ENCODE results near the gene SCAMP4. TPM values are rescaled to one million over a fixed set of nuclear protein-coding genes. Genes with fewer than 3 reads are reported as not detected.
"Not testable (repeated sequence)": the region's sequence is repeated elsewhere in the genome, so short reads cannot be mapped to it uniquely, and the experiment has no call there.

SCAMP4 gene
- polyA plus RNA-seq, 4 donors, result 49.6 to 94.5 (median 86.5) TPM

DNA sequence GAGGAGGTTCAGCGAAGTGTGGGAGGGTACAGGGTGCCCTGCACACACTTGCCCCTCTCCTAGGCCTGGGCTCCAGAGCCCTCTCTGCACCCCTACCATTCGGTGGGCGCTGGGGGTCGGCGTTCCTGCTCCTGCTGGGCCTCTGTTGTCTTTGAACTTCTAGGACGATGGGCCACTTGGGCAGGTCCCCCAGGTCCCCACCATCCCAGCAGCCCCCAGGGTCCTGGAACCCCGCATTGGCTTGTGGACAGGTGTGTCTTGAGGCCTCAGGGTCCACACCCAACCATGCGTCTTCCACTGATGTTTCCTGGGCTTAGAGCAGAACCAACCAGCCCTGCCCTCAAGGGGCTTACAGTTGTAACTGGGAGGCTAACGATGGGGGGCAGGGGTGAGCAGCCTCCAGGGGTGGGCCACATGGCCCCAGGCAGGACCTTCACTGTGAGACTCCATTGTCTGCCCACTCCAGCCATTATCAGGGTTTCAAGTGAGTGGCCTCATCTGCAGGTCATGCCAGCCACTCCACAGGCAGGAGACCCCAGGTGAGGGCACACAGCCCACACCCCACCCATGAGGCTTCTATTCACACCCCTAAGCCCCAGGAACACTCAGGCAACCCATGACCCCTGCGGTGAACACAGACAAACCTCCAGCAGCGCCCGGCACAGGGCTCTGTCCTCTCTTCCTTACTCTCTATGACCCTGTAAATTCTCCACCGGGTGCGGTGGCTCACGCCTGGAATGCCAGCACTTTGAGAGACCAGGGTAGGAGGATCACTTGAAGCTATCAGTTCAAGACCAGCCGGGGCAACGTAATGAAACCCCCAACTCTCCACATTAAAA lies 39.8 kb upstream of the SCAMP4 start:
- no peak for DNase-seq (ENCODE audit: low read depth in 4 of 4, low spot score in 2 of 4)

DNA sequence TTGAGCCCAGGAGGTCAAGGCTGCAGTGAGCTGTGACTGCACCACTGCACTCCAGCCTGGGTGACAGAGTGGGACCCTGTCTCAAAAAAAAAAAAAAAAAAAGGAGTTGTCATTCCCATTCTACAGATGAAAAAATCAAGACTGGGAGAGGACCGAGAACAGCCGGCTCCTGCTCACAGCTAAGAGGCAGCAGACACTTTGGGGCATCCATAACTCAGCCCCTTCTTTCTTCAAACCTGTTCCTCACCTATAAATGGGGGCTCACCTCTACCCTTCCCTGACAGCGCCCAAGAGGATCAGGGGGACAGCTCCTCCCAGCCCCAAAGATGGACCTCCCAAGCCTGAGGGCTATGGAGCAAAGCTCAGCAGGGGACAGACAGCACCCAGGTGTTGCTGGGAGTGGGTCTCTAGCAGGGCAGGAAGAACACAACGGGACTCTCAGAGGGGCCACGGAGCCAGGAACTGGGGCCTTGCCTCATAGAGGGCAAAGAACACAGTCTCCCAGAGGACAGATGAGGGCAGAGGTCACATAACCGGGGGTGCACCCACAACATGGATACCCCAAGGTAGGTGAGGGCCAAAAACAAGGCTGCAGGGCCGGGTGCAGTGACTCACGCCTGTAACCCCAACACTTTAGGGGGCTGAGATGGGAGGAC lies 38.4 kb upstream of the SCAMP4 start:
- no peak for DNase-seq (ENCODE audit: low read depth in 4 of 4, low spot score in 2 of 4)

DNA sequence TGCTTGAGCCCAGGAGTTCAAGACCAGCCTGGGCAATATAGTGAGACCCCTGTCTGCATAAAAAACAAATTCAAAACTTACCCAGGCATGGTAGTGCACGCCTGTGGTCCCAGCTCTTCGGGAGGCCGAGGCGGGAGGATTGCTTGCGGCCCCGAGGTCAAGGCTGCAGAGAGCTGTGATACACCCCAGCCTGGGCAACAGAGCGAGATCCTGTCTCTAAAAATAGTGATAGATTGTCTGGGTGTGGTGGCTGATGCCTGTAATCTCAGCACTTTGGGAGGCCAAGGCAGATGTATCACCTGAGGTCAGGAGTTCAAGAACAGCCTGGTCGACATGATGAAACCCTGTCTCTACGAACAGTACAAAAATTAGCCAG lies 37.9 kb upstream of the SCAMP4 start:
- no peak for DNase-seq (ENCODE audit: low read depth in 4 of 4, low spot score in 2 of 4)

DNA sequence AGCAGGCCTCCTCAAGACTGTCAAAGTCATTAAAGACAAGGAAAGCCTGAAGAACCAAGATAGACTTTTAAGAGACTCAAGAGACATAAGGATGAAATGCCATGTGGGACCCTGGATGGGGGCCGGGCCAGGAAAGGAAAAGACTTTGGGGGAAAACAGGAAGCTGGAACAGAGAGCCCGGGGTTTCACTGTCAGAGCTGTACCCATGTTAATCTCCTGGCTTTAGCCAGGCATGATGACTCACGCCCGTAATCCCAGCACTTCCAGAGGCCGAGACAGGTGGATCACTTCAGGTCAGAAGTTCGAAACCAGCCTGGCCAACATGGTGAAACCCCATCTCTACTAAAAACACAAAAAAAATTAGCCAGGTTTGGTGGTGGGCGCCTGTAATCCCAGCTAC lies 36.2 kb upstream of the SCAMP4 start:
- no peak for DNase-seq (ENCODE audit: low read depth in 4 of 4, low spot score in 2 of 4)

DNA sequence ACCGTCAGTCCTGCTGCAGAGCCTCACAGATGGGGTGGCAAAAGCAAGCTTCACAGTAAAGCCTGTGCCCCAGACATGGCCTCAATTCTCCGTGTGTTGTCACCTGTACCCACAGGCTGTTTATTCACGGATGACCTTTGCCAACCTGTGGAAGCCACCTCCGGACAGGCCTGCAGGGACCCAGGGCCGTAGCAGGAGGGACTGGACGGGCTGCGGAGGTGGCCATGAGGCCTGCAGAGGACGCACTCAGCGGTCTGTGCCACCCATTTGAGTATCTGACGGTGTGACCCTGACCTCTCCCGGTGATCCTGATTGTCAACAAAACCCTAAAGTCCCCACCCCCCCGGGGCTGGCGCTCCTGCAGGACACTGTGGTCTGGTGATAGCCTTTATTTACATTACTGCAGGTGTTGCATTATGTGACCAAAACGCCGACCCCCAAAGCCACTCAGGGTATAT lies 34.0 kb upstream of the SCAMP4 start:
- no peak for DNase-seq (ENCODE audit: low read depth in 4 of 4, low spot score in 2 of 4)

DNA sequence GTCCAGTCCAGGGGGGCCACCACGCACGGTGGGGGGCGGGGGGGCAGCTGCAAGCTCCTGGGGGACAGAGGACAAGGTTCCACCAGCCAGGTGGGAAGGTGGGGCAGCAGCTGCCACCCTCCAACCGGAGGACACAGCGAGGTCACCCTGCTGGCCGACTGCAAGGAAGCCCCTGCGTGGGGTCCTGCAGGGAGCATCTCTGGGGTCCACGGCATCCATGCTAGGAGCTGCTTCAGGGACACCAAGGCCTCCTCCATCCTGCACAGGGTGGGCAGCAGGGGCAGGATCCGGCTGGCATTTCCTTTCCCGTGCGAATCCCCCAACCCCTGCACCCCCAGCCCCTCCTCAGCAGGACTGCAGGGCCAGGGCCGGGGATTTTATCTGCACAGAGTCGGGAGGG lies 33.6 kb upstream of the SCAMP4 start:
- DNase-seq (ENCODE audit: low read depth in 4 of 4, low spot score in 2 of 4), result no peak

DNA sequence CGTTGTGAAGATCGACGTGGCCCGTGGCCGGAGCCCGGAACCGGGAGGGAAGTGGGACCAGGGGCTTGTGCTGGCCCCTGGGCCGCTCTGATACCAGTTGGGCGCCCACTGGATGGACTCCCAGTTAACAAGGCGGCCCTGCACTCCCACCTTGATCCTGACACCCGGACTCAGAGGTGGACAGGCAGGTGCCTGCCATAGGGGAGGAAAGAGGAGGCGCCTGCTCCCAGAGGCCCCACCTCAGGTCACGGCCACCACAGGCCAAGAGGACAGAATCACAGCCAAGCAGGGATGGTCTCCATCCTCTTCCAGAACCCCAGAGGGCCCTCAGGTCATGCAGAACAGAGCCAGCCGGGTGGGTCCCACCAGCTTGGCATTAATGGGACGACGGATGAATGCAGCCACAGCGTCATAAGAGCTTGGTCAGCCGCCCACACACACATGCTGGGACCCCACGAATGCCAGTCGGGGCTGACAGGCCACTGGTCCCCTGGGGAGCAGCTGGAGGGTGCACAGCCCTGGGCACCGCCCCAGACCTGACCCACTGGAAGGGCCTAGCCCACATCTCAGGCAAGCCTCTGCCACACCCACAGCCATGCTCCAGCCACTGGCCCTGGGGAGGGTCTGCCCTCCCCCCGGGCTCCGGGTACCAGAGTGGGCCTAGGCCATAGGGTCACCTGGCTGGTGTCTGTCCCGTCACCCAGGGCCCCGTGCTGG lies 32.2 kb upstream of the SCAMP4 start:
- DNase-seq (ENCODE audit: low read depth in 4 of 4, low spot score in 2 of 4), result no peak

DNA sequence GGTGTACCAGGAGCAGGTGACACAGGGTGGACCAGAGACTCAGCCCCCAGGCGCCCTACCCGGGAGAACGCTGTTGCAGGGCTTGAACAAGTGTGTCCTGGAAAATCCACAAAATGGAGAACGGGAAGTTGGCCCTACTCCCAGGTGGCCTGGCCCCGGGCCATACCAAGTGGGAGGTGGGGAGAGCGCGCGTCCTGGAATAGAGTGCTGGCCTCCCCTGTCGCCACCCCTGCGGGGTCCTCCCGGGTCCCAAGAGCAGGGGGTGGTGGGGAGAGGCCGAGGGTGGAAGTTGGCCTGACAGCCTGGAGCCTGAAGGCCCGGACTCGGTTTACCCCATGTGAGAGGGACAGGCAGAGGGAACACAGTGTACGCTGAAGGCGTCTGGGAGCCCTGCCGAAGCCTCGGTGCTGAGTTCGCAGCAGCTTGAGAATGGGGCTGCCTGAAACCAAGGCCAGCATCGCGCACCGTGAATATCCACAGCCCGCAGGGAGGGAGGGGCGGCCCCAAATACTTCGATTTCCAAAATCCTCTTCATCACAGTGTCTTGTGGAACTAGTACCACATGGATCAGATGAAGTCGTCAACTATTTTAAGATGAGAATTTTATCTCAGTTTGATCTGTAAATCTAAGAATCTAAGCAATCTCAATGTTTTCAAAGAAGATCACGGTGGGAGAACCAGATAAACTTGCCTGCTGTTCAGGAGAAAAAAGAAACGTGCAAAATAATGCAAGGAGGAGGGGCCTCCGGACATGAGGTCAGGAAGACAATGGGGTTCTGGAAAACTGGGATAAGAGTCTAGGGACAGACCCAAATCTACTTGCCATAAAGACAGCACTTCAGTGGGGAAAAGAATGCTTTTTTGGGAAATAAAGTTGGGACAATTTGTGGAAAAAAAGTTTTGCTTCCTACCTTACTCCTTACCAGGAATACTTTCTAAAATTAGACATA lies 31.4 kb upstream of the SCAMP4 start:
- DNase-seq (ENCODE audit: low read depth in 4 of 4, low spot score in 2 of 4), result no peak

DNA sequence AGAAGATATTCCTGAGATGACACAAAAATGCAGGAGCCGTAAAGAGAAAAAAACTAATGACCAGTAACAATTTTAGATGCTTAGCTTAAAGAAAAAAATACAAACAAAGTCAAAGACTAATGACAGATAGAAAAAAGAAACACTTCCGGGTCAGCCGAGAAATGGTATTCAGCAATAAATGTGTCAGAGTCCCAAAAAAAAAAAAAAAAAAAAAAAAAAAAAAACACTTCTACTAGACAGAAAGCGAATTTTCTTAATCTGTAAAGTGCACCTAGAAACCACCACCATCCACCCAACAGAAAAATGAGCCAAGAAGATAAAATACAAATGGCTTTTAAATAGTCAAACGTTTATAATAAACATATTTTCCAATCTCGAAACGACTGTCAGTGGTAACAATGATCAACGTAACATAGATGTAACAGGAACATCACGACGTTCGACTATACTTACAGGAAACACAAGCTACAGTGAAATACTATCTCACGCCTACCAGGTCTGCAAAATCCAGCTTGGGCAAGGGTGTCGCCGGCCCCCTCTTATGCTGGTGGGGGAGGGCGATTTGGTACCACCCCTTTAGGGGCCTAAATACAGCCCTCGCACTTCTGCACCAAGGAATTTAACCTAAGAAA lies 30.5 kb upstream of the SCAMP4 start:
- no peak for DNase-seq (ENCODE audit: low read depth in 4 of 4, low spot score in 2 of 4)

DNA sequence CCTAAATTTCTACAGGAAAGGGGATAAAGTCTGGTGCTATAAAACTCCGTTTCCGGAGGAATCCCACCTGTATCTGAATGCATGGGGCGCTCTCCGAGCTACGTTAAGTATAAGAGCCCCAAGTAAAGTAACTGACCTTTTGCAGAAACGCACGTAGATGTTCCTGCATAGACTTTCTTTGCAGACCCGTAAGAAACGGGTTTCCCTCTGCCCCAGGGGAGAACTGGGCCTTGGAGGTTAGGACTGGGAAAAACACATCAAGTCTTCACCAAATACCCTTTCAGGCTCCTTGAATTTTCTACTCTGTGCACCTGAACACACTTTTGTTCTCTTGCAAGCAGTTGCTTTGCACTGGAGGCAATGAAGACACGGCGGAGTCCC lies 29.9 kb upstream of the SCAMP4 start:
- DNase-seq (ENCODE audit: low read depth in 4 of 4, low spot score in 2 of 4), result not testable (repeated sequence)

DNA sequence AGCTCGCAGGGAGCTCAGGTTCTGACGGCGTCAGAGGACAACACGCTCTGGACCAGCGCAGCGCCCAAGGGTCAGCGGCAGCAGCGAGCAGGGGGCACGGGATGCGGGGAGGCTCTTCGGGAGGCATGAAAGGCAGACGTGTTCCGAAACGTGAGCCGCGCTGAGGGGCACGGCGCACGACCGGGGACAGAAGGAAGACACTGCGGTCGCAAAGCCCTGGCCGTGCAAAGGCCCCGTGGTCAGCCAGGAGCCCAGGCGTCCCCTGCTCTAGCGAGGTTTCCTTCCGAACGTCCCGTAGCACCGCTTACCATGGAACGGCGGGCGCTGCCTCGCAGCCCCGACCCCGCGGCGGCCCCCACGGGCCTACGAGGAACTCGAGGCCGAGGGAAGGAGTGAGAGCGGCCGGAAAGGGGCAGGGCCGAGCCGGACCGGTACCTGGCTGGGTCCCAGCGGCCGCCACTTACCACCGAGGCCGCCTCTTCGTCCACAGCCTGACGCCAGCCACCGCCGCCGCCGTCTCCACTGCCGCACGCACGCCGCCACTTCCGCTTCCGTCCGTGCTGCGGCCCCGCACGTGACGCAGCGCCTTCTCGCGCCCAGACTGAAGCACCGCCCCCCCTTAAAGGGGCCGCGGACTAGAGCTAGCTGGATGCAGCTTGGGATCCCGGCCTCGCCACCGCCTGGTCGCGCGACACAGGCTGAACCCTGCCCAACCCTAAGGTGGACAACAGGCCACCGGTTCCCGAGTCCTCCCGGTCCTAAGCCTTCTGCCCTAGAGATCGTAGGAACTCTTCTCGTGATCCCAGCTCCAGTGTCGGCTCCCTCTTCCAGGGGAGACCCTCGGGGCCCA lies 29.3 kb upstream of the SCAMP4 start:
- DNase-seq (ENCODE audit: low read depth in 4 of 4, low spot score in 2 of 4), result peak in 1 of 4 donors; percentile 86

DNA sequence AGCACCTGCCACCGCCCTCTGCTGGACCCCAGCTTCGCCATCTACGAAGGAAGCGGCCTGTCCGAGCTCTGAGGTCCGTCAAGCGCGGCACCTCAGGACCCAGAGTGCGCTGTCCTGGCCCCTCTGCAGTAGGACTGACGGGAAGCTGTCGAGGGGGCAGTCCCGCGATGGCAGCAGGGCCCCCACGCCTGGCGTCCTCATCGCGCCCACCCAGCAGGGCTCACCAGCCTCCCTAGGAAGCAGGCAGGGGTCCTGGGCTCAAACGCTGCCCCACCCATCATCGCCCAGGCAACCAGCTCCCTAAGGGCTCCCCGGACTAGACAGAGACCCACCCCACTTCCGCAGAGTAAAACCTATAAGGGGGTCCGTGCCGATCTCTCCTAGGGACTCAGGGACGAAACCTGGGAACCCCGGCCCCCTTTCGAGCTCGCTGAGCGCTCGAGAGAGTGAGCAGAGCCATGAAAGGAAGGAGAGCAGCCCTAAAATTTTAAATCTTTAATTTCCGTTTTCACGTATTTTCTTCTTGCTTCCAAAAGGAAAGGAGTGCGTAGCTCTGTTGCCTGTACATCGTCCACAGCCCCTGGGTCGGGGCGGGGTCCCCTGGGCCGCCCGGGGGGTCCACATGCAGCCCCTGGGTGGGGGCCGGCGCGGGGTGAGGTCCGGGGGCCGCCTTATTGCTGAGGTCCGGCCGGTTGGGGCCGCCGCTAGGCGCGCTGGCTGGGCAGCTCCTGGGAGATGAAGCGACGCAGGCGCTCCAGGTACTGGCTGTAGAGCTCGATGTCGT lies 28.5 kb upstream of the SCAMP4 start:
- DNase-seq (ENCODE audit: low read depth in 4 of 4, low spot score in 2 of 4), result not testable (repeated sequence)

DNA sequence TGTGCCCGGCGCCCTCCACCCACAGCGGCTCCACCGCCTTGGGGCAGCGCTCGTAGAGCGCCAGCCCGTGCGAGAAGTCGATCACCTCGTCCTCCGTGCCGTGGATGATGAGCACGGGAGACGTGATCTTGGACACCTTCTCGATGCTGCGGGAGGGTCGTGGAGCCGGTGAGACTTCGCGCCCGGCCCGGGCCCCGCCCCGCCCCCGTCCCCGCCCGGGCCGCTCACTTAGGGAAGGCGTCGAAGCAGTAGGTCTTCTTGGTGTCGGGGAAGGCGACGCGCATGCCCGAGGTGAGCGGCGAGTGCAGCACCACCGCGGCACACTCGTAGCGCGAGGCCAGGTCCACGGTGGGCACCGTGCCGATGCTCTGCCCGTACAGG lies 27.9 kb upstream of the SCAMP4 start:
- not testable (repeated sequence) for DNase-seq (ENCODE audit: low read depth in 4 of 4, low spot score in 2 of 4)

DNA sequence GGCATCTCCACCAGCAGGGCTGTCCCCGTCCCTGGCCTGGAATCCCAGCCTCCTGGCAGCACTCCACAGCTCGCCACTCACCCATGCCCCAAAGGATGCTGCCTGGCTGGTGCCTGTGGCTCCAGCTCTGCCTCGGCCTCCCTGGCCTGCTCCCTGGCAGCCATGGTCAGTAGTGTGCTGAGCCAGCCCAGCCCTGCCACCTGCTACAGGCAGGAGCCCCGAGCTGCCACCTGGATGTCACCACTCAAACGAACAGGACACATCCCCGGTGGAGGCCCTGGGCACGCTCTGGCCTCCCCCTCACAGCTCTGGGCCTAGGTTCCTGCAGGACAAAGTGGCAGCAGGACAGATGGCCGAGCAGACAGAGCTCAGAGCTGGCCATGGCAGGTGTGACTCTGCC lies 26.6 kb upstream of the SCAMP4 start:
- DNase-seq (ENCODE audit: low read depth in 4 of 4, low spot score in 2 of 4), result not testable (repeated sequence)

DNA sequence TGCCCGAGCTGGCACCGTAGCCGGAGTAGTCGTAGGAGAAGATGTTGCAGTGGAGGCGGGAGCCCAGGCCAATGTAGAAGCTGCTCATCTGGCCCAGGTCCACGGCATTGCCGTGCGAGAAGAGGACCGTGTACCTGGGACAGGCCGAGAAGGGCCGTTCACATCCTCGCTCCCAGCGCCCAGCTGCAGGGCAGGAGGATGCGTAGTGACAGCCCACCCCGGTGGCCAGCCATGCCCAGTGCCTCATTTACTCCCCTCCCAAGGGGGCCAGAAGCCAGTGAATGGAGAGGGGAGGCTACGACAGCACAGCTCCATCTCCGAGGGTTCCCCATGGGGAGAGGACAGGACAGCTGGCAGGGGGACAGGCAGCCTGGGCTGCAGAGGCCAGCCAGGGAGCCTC lies 25.2 kb upstream of the SCAMP4 start:
- DNase-seq (ENCODE audit: low read depth in 4 of 4, low spot score in 2 of 4), result not testable (repeated sequence)

DNA sequence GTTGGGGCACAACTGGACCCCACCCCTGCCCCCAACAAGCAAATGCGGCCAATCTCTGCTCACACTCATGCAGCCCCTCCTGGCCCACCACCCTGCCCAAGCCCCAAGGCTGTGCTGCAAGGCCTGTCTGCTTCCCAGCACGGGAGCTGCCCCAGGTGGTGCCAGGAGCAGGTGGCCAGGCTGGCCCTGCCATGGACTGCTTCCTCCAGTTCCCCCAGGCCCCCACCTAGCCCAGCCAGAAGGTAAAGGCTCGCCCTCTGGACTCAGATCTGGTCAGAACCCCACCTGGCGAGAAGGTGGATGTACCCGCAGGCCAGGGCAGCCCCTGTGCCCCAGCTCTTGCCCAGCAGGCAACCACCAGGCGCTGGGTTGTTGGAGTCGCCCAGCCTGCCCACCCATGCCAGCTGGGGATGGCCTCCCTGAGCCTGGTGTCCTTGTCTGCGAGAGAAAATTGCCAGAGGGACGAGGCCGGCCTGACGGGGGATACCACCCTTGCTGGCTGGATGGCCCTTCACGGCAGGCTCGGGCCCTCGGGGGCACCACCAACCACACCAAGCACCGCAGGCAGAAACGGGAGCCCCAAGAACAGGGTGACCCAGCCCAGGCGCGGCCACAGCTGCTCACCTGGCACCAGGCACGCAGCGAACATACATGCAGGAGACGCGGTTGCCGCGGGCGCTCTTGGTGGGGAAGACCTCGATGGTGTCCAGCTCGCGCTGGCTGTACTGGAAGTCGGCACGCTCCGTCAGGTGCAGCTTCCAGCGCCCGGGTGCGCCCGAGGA lies 24.4 kb upstream of the SCAMP4 start:
- DNase-seq (ENCODE audit: low read depth in 4 of 4, low spot score in 2 of 4), result no peak

DNA sequence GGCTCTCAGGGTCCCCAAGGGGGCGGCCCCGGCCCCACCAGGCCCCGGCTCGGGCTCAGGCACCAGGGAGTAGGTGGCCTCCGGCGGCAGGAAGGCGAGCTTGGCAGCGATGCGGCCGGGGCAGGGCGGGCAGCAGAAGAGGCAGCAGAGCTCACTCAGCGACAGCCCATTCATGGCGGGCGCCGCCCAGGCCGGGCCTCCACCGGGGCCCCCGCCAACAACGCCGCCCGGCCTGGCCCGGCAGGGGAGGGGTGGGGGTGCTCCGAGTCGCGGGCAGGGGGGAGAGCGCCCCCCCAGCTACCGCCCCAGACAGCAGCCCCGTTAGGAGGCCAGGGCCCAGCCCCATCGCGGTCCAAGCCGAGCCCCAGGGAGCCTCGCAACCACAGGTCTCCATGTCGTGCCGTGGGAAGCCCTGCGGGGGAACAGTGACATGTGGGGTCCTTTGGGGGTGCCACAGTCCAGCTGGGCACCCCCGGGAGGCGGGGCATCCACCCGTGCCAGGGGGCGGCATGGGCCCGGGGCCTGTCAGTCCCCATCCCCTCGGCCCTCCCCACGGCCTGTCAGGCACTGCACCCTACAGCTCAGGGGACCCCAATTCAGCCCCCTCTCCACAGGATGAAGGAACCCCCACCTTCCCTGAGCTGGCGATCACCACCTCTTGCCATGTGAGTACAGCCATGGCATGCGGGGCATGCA lies 23.7 kb upstream of the SCAMP4 start:
- not testable (repeated sequence) for DNase-seq (ENCODE audit: low read depth in 4 of 4, low spot score in 2 of 4)

Data from left renal cortex interstitium (tissue), 4 donors.